Measurements from ENCODE around the gene MBD4. TPM values are rescaled to one million over a fixed set of nuclear protein-coding genes. Genes with fewer than 3 reads are reported as not detected.

MBD4 gene
- total RNA-seq, 1 experiment from 2014 or later: 40.1 TPM

- H3K4me1 Mint-ChIP-seq: peaks cover 24 to 25% of the 10 kb centered on the region in 2 experiments
- TF ChIP-seq CTCF (conservative IDR thresholded peaks at IDR 0.05): no peak
Measured at GRCh38 chr3:129432671-129433070, 7.1 kb downstream of the MBD4 start.

More at GRCh38 chr3:129432671-129433070, 7.1 kb downstream of the MBD4 start:
- Histone ChIP-seq H2BK15ac (ENCODE audit: low read depth, low read length) (no peak overlapping the region), H3K79me1 (ENCODE audit: insufficient read depth, low read depth, low read length, poor library complexity, severe bottlenecking) (no peaks in the 10 kb centered on the region), H2BK12ac (ENCODE audit: insufficient read length, low read depth, low read length) (no peak overlapping the region), H2BK5ac (ENCODE audit: insufficient read length, low read length) (no peak overlapping the region), H3K4me1 (ENCODE audit: insufficient read depth, low read length) (no peaks in the 10 kb centered on the region; the same call in 1 of the 2 replicates), H3K4ac (ENCODE audit: low read depth, low read length) (no peak overlapping the region), H3K56ac (ENCODE audit: insufficient read length, low read depth, low read length) (no peak overlapping the region), H4K20me1 (ENCODE audit: control insufficient read depth, insufficient read depth, insufficient read length) (no peaks in the 10 kb centered on the region), H2BK20ac (ENCODE audit: low read depth, low read length, poor library complexity, severe bottlenecking) (no peak overlapping the region), H2BK120ac (ENCODE audit: low read depth, low read length, poor library complexity, severe bottlenecking) (no peak overlapping the region), H4K91ac (ENCODE audit: insufficient read length, low read depth, low read length) (no peak overlapping the region), H3K23me2 (ENCODE audit: insufficient read length, low read depth, low read length, poor library complexity, severe bottlenecking) (peaks cover 3% of the 10 kb centered on the region), H3T11ph (ENCODE audit: low read length) (no peak overlapping the region), H3K9me3 (ENCODE audit: control insufficient read depth, low read depth, low read length) (no peaks in the 10 kb centered on the region), H3K14ac (ENCODE audit: insufficient read depth, low read length) (no peak overlapping the region), H3K23ac (ENCODE audit: insufficient read length, low read depth, low read length) (no peak overlapping the region), H3K27me3 (ENCODE audit: insufficient read depth, low read length) (no peaks in the 10 kb centered on the region; the same call in 1 of the 2 replicates), H3K27ac (ENCODE audit: insufficient read length, low read depth, low read length) (no peak overlapping the region), H2AK5ac (ENCODE audit: insufficient read length, low read length) (no peak overlapping the region), H3K4me2 (ENCODE audit: insufficient read depth, insufficient read length, low read length) (no peak overlapping the region), H3K79me2 (ENCODE audit: insufficient read depth, low read length) (no peaks in the 10 kb centered on the region), H4K8ac (replicated peaks; ENCODE audit: insufficient read length, low read depth, low read length) (no peak overlapping the region), H3K18ac (ENCODE audit: insufficient read length, low read depth, low read length) (no peak overlapping the region), H4K5ac (ENCODE audit: insufficient read length, low read depth, low read length) (no peak overlapping the region), H2AFZ (ENCODE audit: low read length) (no peak overlapping the region), H3K9ac (ENCODE audit: extremely low read depth, insufficient read length, low read length) (no peak overlapping the region)
- H3K4me3 Mint-ChIP-seq: no peak overlapping the region
- no peaks in the 10 kb centered on the region for H3K9me3 Mint-ChIP-seq
- H3K27ac Mint-ChIP-seq: no peak overlapping the region
- no peak for DNase-seq
- H3K27me3 Mint-ChIP-seq (ENCODE audit: low read depth): peaks cover 8% of the 10 kb centered on the region
- peaks cover 24 to 71% (median 66%) of the 10 kb centered on the region in 3 experiments; a peak in 6 of 7 replicates for H3K36me3 Mint-ChIP-seq (ENCODE audit: insufficient read depth in 1 of 3, low read depth in 3 of 3)

Measured in H9 (cell line).